Astrocyte (in vitro differentiated cells and primary cell): ENCODE results near the gene COL26A1. TPM values are rescaled to one million over a fixed set of nuclear protein-coding genes. Genes with fewer than 3 reads are reported as not detected.

ENCODE experiments used
- DNase-seq: peaks from one replicate; pipeline ENCODE4 v3.0.0-alpha.2; 2010; ENCODE audit warnings: low read depth
- FAIRE-seq: peaks from 2 replicates; lab custom pipeline; 2011; peaks lifted over from hg19 to GRCh38; lab: Jason Lieb, UNC
- H2AFZ ChIP-seq: 2 replicates; pipeline ENCODE4 v1.6.0; 2012; ENCODE audit warnings: low read depth, low read length, inconsistent platforms
- H3K27ac ChIP-seq: 2 replicates; pipeline ENCODE4 v1.5.1; 2011; ENCODE audit warnings: low read depth, low read length, inconsistent platforms
- H3K27me3 ChIP-seq: 2 replicates; pipeline ENCODE4 v1.6.0; 2011; ENCODE audit warnings: low read length, inconsistent platforms; ENCODE audit not compliant: insufficient read depth
- H3K36me3 ChIP-seq: 2 replicates; pipeline ENCODE4 v1.5.1; 2011; ENCODE audit warnings: low read length, inconsistent platforms; ENCODE audit not compliant: insufficient read depth
- H3K4me1 ChIP-seq: 2 replicates; pipeline ENCODE4 v1.5.1; 2011; ENCODE audit warnings: low read length, inconsistent platforms; ENCODE audit not compliant: insufficient read depth
- H3K4me2 ChIP-seq: 2 replicates; pipeline ENCODE4 v1.6.0; 2012; ENCODE audit warnings: low read length, inconsistent platforms
- H3K4me3 ChIP-seq: 2 replicates; pipeline ENCODE4 v1.5.1; 2011; ENCODE audit warnings: low read depth, mild to moderate bottlenecking, low read length, inconsistent platforms; ENCODE audit not compliant: insufficient read depth
- H3K79me2 ChIP-seq: 2 replicates; pipeline ENCODE4 v1.6.0; 2012; ENCODE audit warnings: mild to moderate bottlenecking, low read length, inconsistent platforms; ENCODE audit not compliant: insufficient read depth
- H3K9ac ChIP-seq: 2 replicates; pipeline ENCODE4 v1.6.0; 2012; ENCODE audit warnings: mild to moderate bottlenecking, low read length, inconsistent platforms
- H3K9me3 ChIP-seq: 2 replicates; pipeline ENCODE4 v1.5.1; 2012; ENCODE audit warnings: low read depth, mild to moderate bottlenecking, low read length, inconsistent platforms; ENCODE audit not compliant: insufficient read depth
- H4K20me1 ChIP-seq: 2 replicates; pipeline ENCODE4 v1.6.0; 2012; ENCODE audit warnings: low read length, inconsistent platforms; ENCODE audit not compliant: insufficient read depth
- H3K27ac Mint-ChIP-seq: one replicate; pipeline ENCODE4 v1.8.0; 2021; ENCODE audit warnings: mild to moderate bottlenecking, mixed read lengths; ENCODE audit not compliant: unreplicated experiment
- H3K27me3 Mint-ChIP-seq: one replicate; pipeline ENCODE4 v1.8.0; 2021; ENCODE audit warnings: low read depth, mixed read lengths; ENCODE audit not compliant: unreplicated experiment
- H3K36me3 Mint-ChIP-seq: one replicate; pipeline ENCODE4 v1.8.0; 2021; ENCODE audit warnings: low read depth, mixed read lengths; ENCODE audit not compliant: unreplicated experiment
- H3K4me1 Mint-ChIP-seq: one replicate; pipeline ENCODE4 v1.8.0; 2021; ENCODE audit warnings: low read depth, mixed read lengths; ENCODE audit not compliant: unreplicated experiment
- H3K4me3 Mint-ChIP-seq: one replicate; pipeline ENCODE4 v1.8.0; 2021; ENCODE audit warnings: mild to moderate bottlenecking, moderate library complexity, mixed read lengths; ENCODE audit not compliant: unreplicated experiment
- H3K9me3 Mint-ChIP-seq: one replicate; pipeline ENCODE4 v1.8.0; 2021; ENCODE audit warnings: mild to moderate bottlenecking, mixed read lengths; ENCODE audit not compliant: unreplicated experiment
- EZH2 ChIP-seq: IDR thresholded peaks from 2 replicates; pipeline ENCODE4 v1.6.1; 2012; ENCODE audit warnings: mild to moderate bottlenecking, low read length, inconsistent platforms; ENCODE audit not compliant: insufficient read depth
- total RNA-seq: library from RNA; stranded (reverse); gene quantifications from 2 replicates; pipeline ENCODE4 v1.2.1, GENCODE V29; 2021
- TF ChIP-seq, protein P1 (sequence below): IDR thresholded peaks from 2 replicates; pipeline ENCODE4 v1.5.1; 2011; ENCODE audit warnings: low read depth, mild to moderate bottlenecking, inconsistent platforms, low read length, moderate library complexity; ENCODE audit not compliant: insufficient read depth

COL26A1 gene
- total RNA-seq, 1 donor from 2014 or later, result 7.1 TPM

DNA sequence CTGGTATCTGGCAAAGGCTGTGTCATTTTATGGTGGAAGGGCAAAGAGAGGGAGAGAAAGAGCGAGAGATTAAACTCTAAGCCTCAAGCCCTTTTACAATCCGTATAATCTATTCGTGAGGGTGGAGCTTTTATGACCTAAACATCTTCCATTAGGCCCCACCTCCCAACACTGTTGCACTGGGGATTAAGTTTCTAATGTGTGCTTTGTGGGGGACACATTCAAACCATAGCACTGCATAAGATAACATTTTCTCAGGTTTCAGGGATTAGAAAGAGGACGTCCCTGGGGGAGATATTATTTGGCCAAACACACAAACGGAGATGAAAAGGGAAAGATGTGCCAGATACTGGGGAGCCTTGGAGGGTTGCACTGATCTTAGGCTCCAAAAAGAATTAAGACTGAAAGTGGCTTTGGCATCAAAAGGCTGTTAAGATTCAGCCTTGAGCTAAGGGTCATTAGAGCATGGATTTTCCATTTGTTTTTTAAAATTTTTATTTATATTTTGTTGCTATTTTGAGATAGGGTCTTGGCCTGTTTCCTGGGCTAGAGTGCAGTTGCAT is 19.0 kb downstream of the COL26A1 start:
- Histone ChIP-seq H3K4me1 (peaks cover 5% of the 10 kb centered on the region), H3K27ac (no peak overlapping the region), H4K20me1 (no peaks in the 10 kb centered on the region), H3K4me2 (no peak overlapping the region), H3K4me3 (no peak overlapping the region), H3K9me3 (no peaks in the 10 kb centered on the region), H3K9ac (no peak overlapping the region), H3K79me2 (no peaks in the 10 kb centered on the region), H2AFZ (no peak overlapping the region), H3K27me3 (peaks cover 8% of the 10 kb centered on the region), H3K36me3 (no peaks in the 10 kb centered on the region)
- no peak for FAIRE-seq
- no peak for DNase-seq
- H3K27ac Mint-ChIP-seq, result no peak overlapping the region
- no peaks in the 10 kb centered on the region for H3K36me3 Mint-ChIP-seq
- no peak for TF ChIP-seq EZH2
- TF ChIP-seq, protein P1, sequence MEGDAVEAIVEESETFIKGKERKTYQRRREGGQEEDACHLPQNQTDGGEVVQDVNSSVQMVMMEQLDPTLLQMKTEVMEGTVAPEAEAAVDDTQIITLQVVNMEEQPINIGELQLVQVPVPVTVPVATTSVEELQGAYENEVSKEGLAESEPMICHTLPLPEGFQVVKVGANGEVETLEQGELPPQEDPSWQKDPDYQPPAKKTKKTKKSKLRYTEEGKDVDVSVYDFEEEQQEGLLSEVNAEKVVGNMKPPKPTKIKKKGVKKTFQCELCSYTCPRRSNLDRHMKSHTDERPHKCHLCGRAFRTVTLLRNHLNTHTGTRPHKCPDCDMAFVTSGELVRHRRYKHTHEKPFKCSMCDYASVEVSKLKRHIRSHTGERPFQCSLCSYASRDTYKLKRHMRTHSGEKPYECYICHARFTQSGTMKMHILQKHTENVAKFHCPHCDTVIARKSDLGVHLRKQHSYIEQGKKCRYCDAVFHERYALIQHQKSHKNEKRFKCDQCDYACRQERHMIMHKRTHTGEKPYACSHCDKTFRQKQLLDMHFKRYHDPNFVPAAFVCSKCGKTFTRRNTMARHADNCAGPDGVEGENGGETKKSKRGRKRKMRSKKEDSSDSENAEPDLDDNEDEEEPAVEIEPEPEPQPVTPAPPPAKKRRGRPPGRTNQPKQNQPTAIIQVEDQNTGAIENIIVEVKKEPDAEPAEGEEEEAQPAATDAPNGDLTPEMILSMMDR, result no peak
- H3K27me3 Mint-ChIP-seq, result no peaks in the 10 kb centered on the region
- no peak overlapping the region for H3K4me3 Mint-ChIP-seq
- H3K9me3 Mint-ChIP-seq, result peaks cover 7% of the 10 kb centered on the region
- peaks cover 24% of the 10 kb centered on the region for H3K4me1 Mint-ChIP-seq

DNA sequence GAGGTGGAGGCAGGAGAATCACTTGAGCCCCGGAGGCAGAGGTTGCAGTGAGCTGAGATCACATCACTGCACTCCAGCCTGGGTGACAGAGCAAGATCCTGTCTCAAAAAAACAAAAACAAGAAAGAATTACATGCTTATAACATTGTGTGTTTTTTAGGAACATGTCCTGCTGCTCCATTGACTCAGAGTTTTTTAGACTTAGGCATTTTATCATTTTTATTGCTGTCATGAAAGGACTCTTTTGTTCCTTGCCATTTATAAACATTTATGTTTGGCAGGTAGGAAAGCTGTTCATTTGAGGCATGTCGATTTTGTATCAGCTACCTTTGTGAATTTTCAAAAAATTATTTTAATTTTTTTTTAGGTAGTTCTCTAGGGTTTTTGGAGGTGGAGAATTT is 20.3 kb downstream of the COL26A1 start:
- no peak overlapping the region for H3K4me3 ChIP-seq
- H3K4me2 ChIP-seq, result no peak overlapping the region
- no peak overlapping the region for H3K9ac ChIP-seq
- H3K27me3 ChIP-seq, result peaks cover 8% of the 10 kb centered on the region
- no peak overlapping the region for H2AFZ ChIP-seq
- H4K20me1 ChIP-seq, result no peaks in the 10 kb centered on the region
- no peaks in the 10 kb centered on the region for H3K9me3 ChIP-seq
- DNase-seq (no peak), FAIRE-seq (no peak)
- Mint-ChIP-seq H3K4me3 (no peak overlapping the region), H3K27ac (no peak overlapping the region), H3K27me3 (no peaks in the 10 kb centered on the region), H3K9me3 (peaks cover 6% of the 10 kb centered on the region), H3K36me3 (no peaks in the 10 kb centered on the region), H3K4me1 (peaks cover 15% of the 10 kb centered on the region)
- H3K79me2 ChIP-seq, result no peaks in the 10 kb centered on the region
- H3K4me1 ChIP-seq, result peaks cover 9% of the 10 kb centered on the region
- no peak for TF ChIP-seq EZH2
- no peaks in the 10 kb centered on the region for H3K36me3 ChIP-seq
- no peak overlapping the region for H3K27ac ChIP-seq

DNA sequence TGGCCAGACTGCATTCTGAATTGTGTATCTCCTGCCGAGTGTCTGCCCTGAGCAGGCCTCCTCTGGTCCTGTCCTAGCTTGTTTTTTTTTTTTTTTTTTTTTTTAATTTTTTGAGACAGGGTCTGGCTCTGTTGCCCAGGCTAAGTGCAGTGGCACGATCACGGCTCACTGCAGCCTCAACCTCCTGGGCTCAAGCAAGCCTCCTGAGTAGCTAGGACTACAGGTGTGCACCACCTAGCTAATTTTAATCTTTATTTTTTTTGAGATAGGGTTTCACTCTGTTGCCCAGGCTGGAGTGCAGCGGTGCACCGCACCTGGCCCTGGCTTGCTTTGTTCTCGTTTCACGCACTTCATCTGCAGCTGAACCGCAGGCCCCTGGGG is 23.5 kb downstream of the COL26A1 start:
- H3K27ac ChIP-seq, result no peak overlapping the region
- DNase-seq (no peak), FAIRE-seq (no peak)
- Mint-ChIP-seq H3K4me3 (no peak overlapping the region), H3K4me1 (peaks cover 5% of the 10 kb centered on the region), H3K36me3 (peaks cover 1% of the 10 kb centered on the region), H3K27ac (no peak overlapping the region), H3K9me3 (peaks cover 6% of the 10 kb centered on the region), H3K27me3 (no peaks in the 10 kb centered on the region)
- no peak overlapping the region for H3K9ac ChIP-seq
- no peak overlapping the region for H2AFZ ChIP-seq
- H4K20me1 ChIP-seq, result no peaks in the 10 kb centered on the region
- H3K36me3 ChIP-seq, result no peaks in the 10 kb centered on the region
- no peaks in the 10 kb centered on the region for H3K79me2 ChIP-seq
- peaks cover 5% of the 10 kb centered on the region for H3K27me3 ChIP-seq
- H3K4me3 ChIP-seq, result no peak overlapping the region
- H3K9me3 ChIP-seq, result no peaks in the 10 kb centered on the region
- no peak overlapping the region for H3K4me2 ChIP-seq
- TF ChIP-seq EZH2, result no peak
- TF ChIP-seq, protein P1, result no peak
- H3K4me1 ChIP-seq, result peaks cover 7% of the 10 kb centered on the region
